Endodermal cell (in vitro differentiated cells): ENCODE data around the gene FGFRL1. TPM values are rescaled to one million over a fixed set of nuclear protein-coding genes. Genes with fewer than 3 reads are reported as not detected.

Experiments used
- DNase-seq: peaks from one replicate; pipeline ENCODE4 v3.0.0-alpha.2; 2017
- H3K27ac ChIP-seq: 2 replicates; pipeline ENCODE4 v1.5.1; 2013; ENCODE audit warnings: mild to moderate bottlenecking, low read depth, low read length, moderate library complexity
- H3K27me3 ChIP-seq: 2 replicates; pipeline ENCODE4 v1.6.1; 2013; ENCODE audit warnings: mild to moderate bottlenecking, low read length, moderate library complexity; ENCODE audit not compliant: insufficient read depth, control insufficient read depth, poor library complexity, severe bottlenecking
- H3K36me3 ChIP-seq: 2 replicates; pipeline ENCODE4 v1.7.0; 2013; ENCODE audit warnings: mild to moderate bottlenecking, low read length, moderate library complexity; ENCODE audit not compliant: control insufficient read depth, insufficient read depth
- H3K4me1 ChIP-seq: one replicate; pipeline ENCODE4 v1.7.0; 2013; ENCODE audit warnings: low read length; ENCODE audit not compliant: control insufficient read depth, insufficient read depth
- H3K4me3 ChIP-seq: 2 replicates; pipeline ENCODE4 v1.5.1; 2013; ENCODE audit warnings: mild to moderate bottlenecking, low read length, moderate library complexity
- H3K9ac ChIP-seq: 2 replicates; pipeline ENCODE4 v1.6.1; 2013; ENCODE audit warnings: mild to moderate bottlenecking, low read length, moderate library complexity; ENCODE audit not compliant: poor library complexity, severe bottlenecking; ENCODE audit errors: extremely low read depth
- H3K9me3 ChIP-seq: 2 replicates; pipeline ENCODE4 v1.6.1; 2013; ENCODE audit warnings: mild to moderate bottlenecking, low read length, moderate library complexity; ENCODE audit not compliant: control insufficient read depth
- H3K27ac Mint-ChIP-seq: 2 replicates; pipeline ENCODE4 v1.8.0; 2020; ENCODE audit warnings: mixed read lengths
- H3K27me3 Mint-ChIP-seq: 2 replicates; pipeline ENCODE4 v1.8.0; 2021; ENCODE audit warnings: mild to moderate bottlenecking, mixed read lengths; ENCODE audit not compliant: insufficient read depth
- H3K36me3 Mint-ChIP-seq: 2 replicates; pipeline ENCODE4 v1.8.0; 2020; ENCODE audit warnings: low read depth, mixed read lengths
- H3K4me1 Mint-ChIP-seq: 2 replicates; pipeline ENCODE4 v1.8.0; 2020; ENCODE audit warnings: mixed read lengths
- H3K4me3 Mint-ChIP-seq: 2 replicates; pipeline ENCODE4 v1.8.0; 2020; ENCODE audit warnings: mild to moderate bottlenecking, moderate library complexity, mixed read lengths
- H3K9me3 Mint-ChIP-seq: 2 replicates; pipeline ENCODE4 v1.8.0; 2020; ENCODE audit warnings: mild to moderate bottlenecking, mixed read lengths
- CTCF ChIP-seq: fragments of 200-600 bp; sonication (generic); conservative IDR thresholded peaks from 2 replicates; pipeline ENCODE4 v1.5.0; 2021; ENCODE audit warnings: antibody characterized with exemption, mild to moderate bottlenecking
- WGBS, 2 experiments: methylation state at CpG; one replicate each; pipeline versions ENCODE4 v1.1.5 to v1.1.7; 2013; ENCODE audit warnings: missing lambda C conversion rate in 2 of 2, mixed read lengths in 1 of 2; ENCODE audit not compliant: insufficient coverage in 1 of 2, insufficient read length in 1 of 2; 5-methylcytosine and 5-hydroxymethylcytosine counted together
- total RNA-seq, 2 donors: library from RNA; stranded (reverse); fragmentation: NEBNext Ultra II Directional in 1 of 2; extraction: Animal tissue kit (Norgen Biotek cat#: 25700) in 1 of 2; gene quantifications; 2 replicates in 1 of 2; 3 replicates in 1 of 2; pipeline ENCODE4 v1.2.1, GENCODE V29; 2021

FGFRL1 gene
- total RNA-seq, 2 donors from 2014 or later: 51.0 to 93.3 TPM

- no peak overlapping the region for H3K27ac ChIP-seq
- whole genome bisulfite sequencing, 2 experiments: 90 to 92% methylated on average over 17 to 19 of the region's 19 CpGs
- DNase-seq: no peak
- Mint-ChIP-seq H3K4me3 (no peak overlapping the region), H3K27ac (no peak overlapping the region), H3K36me3 (peaks cover 22% of the 10 kb centered on the region), H3K27me3 (no peaks in the 10 kb centered on the region), H3K9me3 (no peaks in the 10 kb centered on the region), H3K4me1 (peaks cover 12% of the 10 kb centered on the region)
- no peaks in the 10 kb centered on the region for H3K27me3 ChIP-seq
- H3K9me3 ChIP-seq: no peaks in the 10 kb centered on the region
- H3K9ac ChIP-seq: no peak overlapping the region
- no peak for TF ChIP-seq CTCF
- no peak overlapping the region for H3K4me3 ChIP-seq
- H3K4me1 ChIP-seq: peaks cover 15% of the 10 kb centered on the region
- H3K36me3 ChIP-seq: peaks cover 13% of the 10 kb centered on the region
Observed at GRCh38 chr4:1022739-1023066, 11.3 kb downstream of the FGFRL1 start.

DNA sequence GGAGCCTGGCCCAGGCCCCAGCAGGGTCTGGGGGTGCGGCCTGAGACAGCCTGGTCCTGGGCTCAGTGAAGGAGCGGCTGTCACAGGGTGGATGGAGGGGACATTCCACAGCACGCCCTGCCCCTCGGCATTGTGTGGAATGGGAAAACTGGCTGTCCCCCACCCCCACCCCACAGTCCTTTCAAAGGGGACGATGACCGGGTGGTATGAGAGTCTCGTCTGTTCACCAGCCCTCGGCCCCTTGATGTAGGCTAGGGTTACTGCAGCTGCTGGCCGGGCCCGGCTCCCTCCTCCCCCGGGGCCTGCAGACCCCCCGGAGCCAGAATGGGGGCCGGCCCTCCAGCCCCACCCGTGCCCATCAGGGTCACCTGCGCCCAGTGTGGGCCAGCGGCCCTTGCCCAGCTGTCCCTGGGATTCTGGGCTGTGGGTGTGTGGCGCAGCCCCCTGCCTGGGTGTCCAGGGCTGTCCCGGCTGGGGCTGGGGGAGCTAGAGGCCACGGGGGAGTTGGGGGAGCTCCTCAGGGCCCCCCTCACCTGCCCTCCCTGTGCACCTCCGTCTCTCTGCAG lies 11.7 kb downstream of the FGFRL1 start:
- TF ChIP-seq CTCF: no peak
- no peak for DNase-seq

DNA sequence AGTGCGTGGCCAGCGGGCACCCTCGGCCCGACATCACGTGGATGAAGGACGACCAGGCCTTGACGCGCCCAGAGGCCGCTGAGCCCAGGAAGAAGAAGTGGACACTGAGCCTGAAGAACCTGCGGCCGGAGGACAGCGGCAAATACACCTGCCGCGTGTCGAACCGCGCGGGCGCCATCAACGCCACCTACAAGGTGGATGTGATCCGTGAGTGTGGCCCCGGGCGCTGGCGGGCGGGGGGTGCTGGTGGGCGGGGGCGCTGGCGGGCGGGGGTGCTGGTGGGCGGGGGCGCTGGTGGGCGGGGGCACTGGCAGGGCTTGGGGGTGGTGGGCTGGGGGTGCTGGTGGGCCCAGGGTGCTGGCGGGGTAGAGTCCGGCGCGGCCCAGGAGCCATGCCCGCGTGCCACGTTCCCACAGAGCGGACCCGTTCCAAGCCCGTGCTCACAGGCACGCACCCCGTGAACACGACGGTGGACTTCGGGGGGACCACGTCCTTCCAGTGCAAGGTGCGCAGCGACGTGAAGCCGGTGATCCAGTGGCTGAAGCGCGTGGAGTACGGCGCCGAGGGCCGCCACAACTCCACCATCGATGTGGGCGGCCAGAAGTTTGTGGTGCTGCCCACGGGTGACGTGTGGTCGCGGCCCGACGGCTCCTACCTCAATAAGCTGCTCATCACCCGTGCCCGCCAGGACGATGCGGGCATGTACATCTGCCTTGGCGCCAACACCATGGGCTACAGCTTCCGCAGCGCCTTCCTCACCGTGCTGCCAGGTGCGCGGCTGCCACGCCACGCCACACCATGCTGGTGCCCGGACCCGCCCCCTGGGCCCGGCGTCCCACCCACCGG lies 12.7 kb downstream of the FGFRL1 start:
- H3K27me3 Mint-ChIP-seq: no peaks in the 10 kb centered on the region
- no peak overlapping the region for H3K27ac Mint-ChIP-seq
- H3K9ac ChIP-seq: no peak overlapping the region
- H3K27me3 ChIP-seq: no peaks in the 10 kb centered on the region
- H3K36me3 Mint-ChIP-seq: peaks cover 22% of the 10 kb centered on the region
- WGBS, 2 experiments: 96 to 97% methylated on average over 45 to 73 of the region's 83 CpGs
- H3K4me3 ChIP-seq: no peak overlapping the region
- H3K4me1 ChIP-seq: peaks cover 4% of the 10 kb centered on the region
- H3K9me3 ChIP-seq: no peaks in the 10 kb centered on the region
- TF ChIP-seq CTCF: no peak
- peaks cover 13% of the 10 kb centered on the region for H3K36me3 ChIP-seq
- H3K27ac ChIP-seq: no peak overlapping the region
- peaks cover 2% of the 10 kb centered on the region for H3K4me1 Mint-ChIP-seq
- H3K4me3 Mint-ChIP-seq: no peak overlapping the region
- DNase-seq: no peak
- H3K9me3 Mint-ChIP-seq: no peaks in the 10 kb centered on the region

More for the DNA sequence above, 11.7 kb downstream of the FGFRL1 start:
- H3K27me3 ChIP-seq: no peaks in the 10 kb centered on the region
- H3K4me1 ChIP-seq: peaks cover 13% of the 10 kb centered on the region
- Mint-ChIP-seq H3K27ac (no peak overlapping the region), H3K27me3 (no peaks in the 10 kb centered on the region), H3K9me3 (no peaks in the 10 kb centered on the region), H3K4me1 (peaks cover 9% of the 10 kb centered on the region), H3K36me3 (peaks cover 22% of the 10 kb centered on the region), H3K4me3 (no peak overlapping the region)
- no peaks in the 10 kb centered on the region for H3K9me3 ChIP-seq
- no peak overlapping the region for H3K27ac ChIP-seq
- peaks cover 13% of the 10 kb centered on the region for H3K36me3 ChIP-seq
- no peak overlapping the region for H3K4me3 ChIP-seq
- H3K9ac ChIP-seq: no peak overlapping the region
- 87 to 90% methylated on average over 5 to 20 of the region's 20 CpGs for WGBS, 2 experiments
